Measurements from ENCODE around the gene SHE.

DNA sequence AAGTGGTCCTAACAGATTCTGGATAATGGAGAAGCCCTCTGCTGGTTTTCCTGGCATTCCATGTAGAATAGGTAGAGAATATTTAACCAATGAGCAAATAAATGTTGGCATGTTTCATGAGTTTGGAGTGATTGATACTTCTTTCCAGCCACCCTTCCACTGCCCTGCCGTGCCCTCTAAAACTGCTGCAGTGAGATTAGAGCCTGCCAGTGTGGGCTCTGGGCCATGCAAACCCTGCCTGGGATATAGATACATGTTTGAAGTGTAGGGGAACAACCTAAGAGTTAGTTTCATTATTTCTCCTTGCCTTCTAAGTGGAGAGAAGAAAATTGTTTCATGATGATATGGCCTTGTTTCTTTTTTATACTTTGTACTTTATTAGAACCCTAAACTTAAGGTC is 45.8 kb upstream of the SHE start:
- TF ChIP-seq POLR2A (IDR thresholded peaks at IDR 0.05), result no peak
- TF ChIP-seq, protein P1, sequence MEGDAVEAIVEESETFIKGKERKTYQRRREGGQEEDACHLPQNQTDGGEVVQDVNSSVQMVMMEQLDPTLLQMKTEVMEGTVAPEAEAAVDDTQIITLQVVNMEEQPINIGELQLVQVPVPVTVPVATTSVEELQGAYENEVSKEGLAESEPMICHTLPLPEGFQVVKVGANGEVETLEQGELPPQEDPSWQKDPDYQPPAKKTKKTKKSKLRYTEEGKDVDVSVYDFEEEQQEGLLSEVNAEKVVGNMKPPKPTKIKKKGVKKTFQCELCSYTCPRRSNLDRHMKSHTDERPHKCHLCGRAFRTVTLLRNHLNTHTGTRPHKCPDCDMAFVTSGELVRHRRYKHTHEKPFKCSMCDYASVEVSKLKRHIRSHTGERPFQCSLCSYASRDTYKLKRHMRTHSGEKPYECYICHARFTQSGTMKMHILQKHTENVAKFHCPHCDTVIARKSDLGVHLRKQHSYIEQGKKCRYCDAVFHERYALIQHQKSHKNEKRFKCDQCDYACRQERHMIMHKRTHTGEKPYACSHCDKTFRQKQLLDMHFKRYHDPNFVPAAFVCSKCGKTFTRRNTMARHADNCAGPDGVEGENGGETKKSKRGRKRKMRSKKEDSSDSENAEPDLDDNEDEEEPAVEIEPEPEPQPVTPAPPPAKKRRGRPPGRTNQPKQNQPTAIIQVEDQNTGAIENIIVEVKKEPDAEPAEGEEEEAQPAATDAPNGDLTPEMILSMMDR (IDR thresholded peaks at IDR 0.05), result no peak

Measured in right lobe of liver (tissue), 4 donors.